Epidermal melanocyte (primary cell): ENCODE measurements around the gene ADARB2.
"Not testable (repeated sequence)": the region's sequence is repeated elsewhere in the genome, so short reads cannot be mapped to it uniquely, and the experiment has no call there.

Source experiments
- DNase-seq: peaks from one replicate; pipeline ENCODE4 v3.0.0; 2011; ENCODE audit warnings: low spot score; ENCODE audit not compliant: insufficient read length

The ADARB2 gene

GRCh38 chr10:1551636-1552338 lies 185.5 kb downstream of the ADARB2 start:
- no peak for DNase-seq

GRCh38 chr10:1550616-1551015 lies 186.7 kb downstream of the ADARB2 start:
- no peak for DNase-seq

- DNase-seq: no peak
Measured at GRCh38 chr10:1550291-1550595, 187.1 kb downstream of the ADARB2 start.

- DNase-seq: no peak
Measured at GRCh38 chr10:1549591-1550290, 187.6 kb downstream of the ADARB2 start.

GRCh38 chr10:1548596-1548995 lies 188.7 kb downstream of the ADARB2 start:
- DNase-seq: no peak

GRCh38 chr10:1548146-1548545 lies 189.2 kb downstream of the ADARB2 start:
- no peak for DNase-seq

GRCh38 chr10:1546431-1547110 lies 190.8 kb downstream of the ADARB2 start:
- no peak for DNase-seq

- DNase-seq: no peak
Measured at GRCh38 chr10:1545524-1545923, 191.8 kb downstream of the ADARB2 start.

- no peak for DNase-seq
Measured at GRCh38 chr10:1544929-1545328, 192.4 kb downstream of the ADARB2 start.

GRCh38 chr10:1544209-1544673 lies 193.1 kb downstream of the ADARB2 start:
- DNase-seq: no peak

GRCh38 chr10:1543596-1543995 lies 193.7 kb downstream of the ADARB2 start:
- no peak for DNase-seq

GRCh38 chr10:1542941-1543340 lies 194.4 kb downstream of the ADARB2 start:
- no peak for DNase-seq

- DNase-seq: no peak
Measured at GRCh38 chr10:1540144-1540543, 197.2 kb downstream of the ADARB2 start.

GRCh38 chr10:1539216-1539615 lies 198.1 kb downstream of the ADARB2 start:
- no peak for DNase-seq

GRCh38 chr10:1538531-1539061 lies 198.7 kb downstream of the ADARB2 start:
- no peak for DNase-seq

GRCh38 chr10:1538121-1538520 lies 199.2 kb downstream of the ADARB2 start:
- DNase-seq: no peak

- DNase-seq: not testable (repeated sequence)
Measured at GRCh38 chr10:1537449-1537848, 199.9 kb downstream of the ADARB2 start.

- no peak for DNase-seq
Measured at GRCh38 chr10:1536341-1536740, 201.0 kb downstream of the ADARB2 start.

GRCh38 chr10:1535301-1535965 lies 201.9 kb downstream of the ADARB2 start:
- no peak for DNase-seq

GRCh38 chr10:1534820-1535219 lies 202.5 kb downstream of the ADARB2 start:
- DNase-seq: no peak

GRCh38 chr10:1532636-1533035 lies 204.7 kb downstream of the ADARB2 start:
- DNase-seq: no peak
